MM.1S (cell line): ENCODE measurements around the gene DCPS.

Experiments used
- DNase-seq: peaks from one replicate; pipeline ENCODE4 v3.0.0-alpha.2; 2015
- H2AFZ ChIP-seq: fragments of 300-600 bp; sonication (generic); 2 replicates; pipeline ENCODE4 v1.6.0; 2016; ENCODE audit warnings: antibody characterized with exemption, low read length
- H3F3A ChIP-seq: fragments of 300-600 bp; sonication (generic); 2 replicates; pipeline ENCODE4 v1.6.1; 2016; ENCODE audit warnings: mild to moderate bottlenecking, antibody characterized with exemption, low read length, moderate library complexity, mixed read lengths; ENCODE audit not compliant: insufficient read depth
- H3K27ac ChIP-seq: fragments of 300-600 bp; sonication (generic); 2 replicates; pipeline ENCODE4 v1.5.1; 2016; ENCODE audit warnings: mild to moderate bottlenecking, low read length
- H3K27me3 ChIP-seq: fragments of 300-600 bp; sonication (generic); replicated peaks from 2 replicates; pipeline ENCODE4 v1.6.0; 2016; ENCODE audit warnings: low read length; ENCODE audit not compliant: insufficient read depth
- H3K36me3 ChIP-seq: fragments of 300-600 bp; sonication (generic); replicated peaks from 2 replicates; pipeline ENCODE4 v1.6.1; 2016; ENCODE audit warnings: mild to moderate bottlenecking, low read length, mixed read lengths; ENCODE audit not compliant: insufficient read depth
- H3K4me1 ChIP-seq: fragments of 300-600 bp; sonication (generic); 2 replicates; pipeline ENCODE4 v1.6.1; 2016; ENCODE audit warnings: low read length, mixed read lengths
- H3K4me2 ChIP-seq: fragments of 300-600 bp; sonication (generic); 2 replicates; pipeline ENCODE4 v1.6.0; 2016; ENCODE audit warnings: low read depth, low read length
- H3K4me3 ChIP-seq: fragments of 300-600 bp; sonication (generic); 2 replicates; pipeline ENCODE4 v1.5.1; 2016; ENCODE audit warnings: low read length, mixed read lengths
- H3K79me2 ChIP-seq: fragments of 300-600 bp; sonication (generic); 2 replicates; pipeline ENCODE4 v1.6.1; 2016; ENCODE audit warnings: mixed run types, low read length, mixed read lengths
- H3K9ac ChIP-seq: fragments of 300-600 bp; sonication (generic); 2 replicates; pipeline ENCODE4 v1.6.1; 2016; ENCODE audit warnings: low read length, mixed read lengths
- H3K9me2 ChIP-seq: fragments of 300-600 bp; sonication (generic); replicated peaks from 2 replicates; pipeline ENCODE4 v1.6.1; 2016; ENCODE audit warnings: mild to moderate bottlenecking, low read length, mixed read lengths; ENCODE audit not compliant: insufficient read depth
- H3K9me3 ChIP-seq: fragments of 300-600 bp; sonication (generic); replicated peaks from 2 replicates; pipeline ENCODE4 v1.6.1; 2016; ENCODE audit warnings: mild to moderate bottlenecking, low read length, mixed read lengths; ENCODE audit not compliant: insufficient read depth
- H4K20me1 ChIP-seq: fragments of 300-600 bp; sonication (generic); 2 replicates; pipeline ENCODE4 v1.6.1; 2016; ENCODE audit warnings: mild to moderate bottlenecking, low read length, moderate library complexity, mixed read lengths; ENCODE audit not compliant: insufficient read depth
- CTCF ChIP-seq: fragments of 300-600 bp; sonication (generic); IDR thresholded peaks from 2 replicates; pipeline ENCODE4 v1.5.1; 2016; ENCODE audit warnings: antibody characterized with exemption, low read length, mixed read lengths
- EZH2 ChIP-seq: fragments of 300-600 bp; sonication (generic); optimal IDR thresholded peaks from 2 replicates; pipeline ENCODE3; 2017; ENCODE audit warnings: low read depth, mild to moderate bottlenecking, antibody characterized with exemption, low read length, mixed read lengths
- EZH2phosphoT487 ChIP-seq: fragments of 300-600 bp; sonication (generic); IDR thresholded peaks from 2 replicates; pipeline ENCODE4 v1.6.1; 2018; ENCODE audit warnings: antibody characterized with exemption, low read length

The DCPS gene

GRCh38 chr11:126281245-126281644 is 22.6 kb upstream of the DCPS start:
- Histone ChIP-seq H3K4me3 (no peak overlapping the region), H4K20me1 (no peaks in the 10 kb centered on the region), H3K27ac (no peak overlapping the region), H3K9me3 (no peaks in the 10 kb centered on the region), H3K4me2 (no peak overlapping the region), H3K36me3 (no peaks in the 10 kb centered on the region), H3K27me3 (no peaks in the 10 kb centered on the region), H2AFZ (no peak overlapping the region), H3K9ac (no peak overlapping the region), H3K79me2 (peaks cover 26% of the 10 kb centered on the region), H3K9me2 (no peaks in the 10 kb centered on the region), H3F3A (peaks cover 20% of the 10 kb centered on the region), H3K4me1 (peaks cover 7% of the 10 kb centered on the region)
- TF ChIP-seq EZH2 (no peak), CTCF (no peak), EZH2phosphoT487 (no peak)
- DNase-seq: no peak

GRCh38 chr11:126281666-126282175 is 22.1 kb upstream of the DCPS start:
- Histone ChIP-seq H3K27ac (no peak overlapping the region), H3K4me3 (peak overlapping the region; percentile 79; the same call in 1 of the 2 replicates), H3K9me2 (no peaks in the 10 kb centered on the region), H3K9me3 (no peaks in the 10 kb centered on the region), H3K4me2 (peak overlapping the region; percentile 89; the same call in 1 of the 2 replicates), H3K79me2 (peaks cover 30% of the 10 kb centered on the region), H3K36me3 (no peaks in the 10 kb centered on the region), H3K27me3 (no peaks in the 10 kb centered on the region), H3F3A (peaks cover 20% of the 10 kb centered on the region), H4K20me1 (no peaks in the 10 kb centered on the region), H3K9ac (no peak overlapping the region), H2AFZ (peak overlapping the region; percentile 67; the same call in 1 of the 2 replicates), H3K4me1 (peaks cover 7% of the 10 kb centered on the region)
- TF ChIP-seq EZH2phosphoT487: no peak
- no peak for DNase-seq

- no peak for DNase-seq
- Histone ChIP-seq H3K79me2 (peaks cover 35% of the 10 kb centered on the region), H4K20me1 (no peaks in the 10 kb centered on the region), H3K36me3 (no peaks in the 10 kb centered on the region), H3K9ac (peak overlapping the region; percentile 88; the same call in 1 of the 2 replicates), H3K4me3 (peak overlapping the region; percentile 79), H3K4me2 (peak overlapping the region; percentile 89), H3K9me2 (no peaks in the 10 kb centered on the region), H3F3A (peaks cover 20% of the 10 kb centered on the region), H3K9me3 (no peaks in the 10 kb centered on the region), H3K27me3 (no peaks in the 10 kb centered on the region), H3K4me1 (peaks cover 7% of the 10 kb centered on the region), H3K27ac (peak overlapping the region; percentile 44; the same call in 1 of the 2 replicates), H2AFZ (peak overlapping the region; percentile 67)
- no peak for TF ChIP-seq EZH2
- TF ChIP-seq CTCF: no peak
- no peak for TF ChIP-seq EZH2phosphoT487
These were observed 21.5 kb upstream of the DCPS start for GRCh38 chr11:126282361-126282735.
